GM12801 (cell line): ENCODE data around the gene SPAG6.

Experiments used
- TF ChIP-seq, protein P1 (sequence below): IDR thresholded peaks from one replicate; pipeline ENCODE4 v1.5.1; 2011; ENCODE audit warnings: control low read depth; ENCODE audit not compliant: insufficient read length; ENCODE audit errors: extremely low read depth

SPAG6 gene

DNA sequence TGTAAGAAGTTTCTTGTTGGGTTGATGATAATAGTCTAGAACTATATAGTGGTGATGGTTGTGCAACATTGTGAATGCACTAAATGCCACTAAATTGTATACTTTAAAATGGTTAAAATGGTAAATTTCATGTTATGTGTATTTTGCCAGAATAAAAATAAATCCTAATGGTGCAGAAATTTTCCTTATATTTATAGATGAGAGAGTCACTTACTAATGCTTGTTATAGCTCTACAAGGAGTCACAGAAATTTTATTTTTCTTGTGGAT lies 21.1 kb downstream of the SPAG6 start:
- TF ChIP-seq, protein P1, sequence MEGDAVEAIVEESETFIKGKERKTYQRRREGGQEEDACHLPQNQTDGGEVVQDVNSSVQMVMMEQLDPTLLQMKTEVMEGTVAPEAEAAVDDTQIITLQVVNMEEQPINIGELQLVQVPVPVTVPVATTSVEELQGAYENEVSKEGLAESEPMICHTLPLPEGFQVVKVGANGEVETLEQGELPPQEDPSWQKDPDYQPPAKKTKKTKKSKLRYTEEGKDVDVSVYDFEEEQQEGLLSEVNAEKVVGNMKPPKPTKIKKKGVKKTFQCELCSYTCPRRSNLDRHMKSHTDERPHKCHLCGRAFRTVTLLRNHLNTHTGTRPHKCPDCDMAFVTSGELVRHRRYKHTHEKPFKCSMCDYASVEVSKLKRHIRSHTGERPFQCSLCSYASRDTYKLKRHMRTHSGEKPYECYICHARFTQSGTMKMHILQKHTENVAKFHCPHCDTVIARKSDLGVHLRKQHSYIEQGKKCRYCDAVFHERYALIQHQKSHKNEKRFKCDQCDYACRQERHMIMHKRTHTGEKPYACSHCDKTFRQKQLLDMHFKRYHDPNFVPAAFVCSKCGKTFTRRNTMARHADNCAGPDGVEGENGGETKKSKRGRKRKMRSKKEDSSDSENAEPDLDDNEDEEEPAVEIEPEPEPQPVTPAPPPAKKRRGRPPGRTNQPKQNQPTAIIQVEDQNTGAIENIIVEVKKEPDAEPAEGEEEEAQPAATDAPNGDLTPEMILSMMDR = no peak

DNA sequence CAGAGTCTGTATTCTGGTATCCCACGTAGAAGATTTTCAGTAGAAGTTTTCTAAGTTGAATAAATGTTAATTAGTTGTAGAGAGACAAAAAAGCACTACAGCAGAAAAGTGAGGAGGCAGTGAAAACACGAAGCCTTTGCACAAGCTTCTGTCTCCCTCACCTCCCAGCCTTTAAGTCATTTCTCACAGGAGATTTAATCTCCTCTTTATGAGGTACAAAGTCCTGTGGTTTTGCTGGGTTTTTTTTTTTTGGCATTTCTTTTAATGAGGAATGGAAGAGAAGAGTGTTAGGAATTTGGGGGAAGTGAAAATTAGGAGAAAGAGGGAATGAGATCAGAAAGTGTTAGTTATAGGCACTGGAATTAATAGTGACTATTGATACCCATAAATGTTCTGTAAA lies 21.5 kb downstream of the SPAG6 start:
- TF ChIP-seq, protein P1 = no peak

DNA sequence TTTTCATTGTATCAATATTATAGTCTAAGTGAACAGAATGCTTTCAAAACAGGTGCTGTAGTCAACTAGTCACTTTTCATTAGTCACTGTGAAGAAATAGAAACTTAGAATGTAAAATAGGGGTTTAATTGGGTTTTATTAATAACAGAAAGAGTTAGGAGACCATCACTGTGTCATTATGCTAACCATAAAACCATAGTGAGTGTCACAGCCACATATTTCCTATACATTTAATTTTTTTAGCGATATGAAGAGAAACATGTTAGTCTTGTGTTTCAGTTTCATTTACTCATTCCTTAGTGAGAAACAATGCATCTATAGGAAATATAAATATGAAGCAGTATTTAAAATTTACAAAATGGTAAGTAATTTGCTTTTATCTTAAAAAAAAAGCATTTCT lies 22.2 kb downstream of the SPAG6 start:
- TF ChIP-seq, protein P1 = no peak

DNA sequence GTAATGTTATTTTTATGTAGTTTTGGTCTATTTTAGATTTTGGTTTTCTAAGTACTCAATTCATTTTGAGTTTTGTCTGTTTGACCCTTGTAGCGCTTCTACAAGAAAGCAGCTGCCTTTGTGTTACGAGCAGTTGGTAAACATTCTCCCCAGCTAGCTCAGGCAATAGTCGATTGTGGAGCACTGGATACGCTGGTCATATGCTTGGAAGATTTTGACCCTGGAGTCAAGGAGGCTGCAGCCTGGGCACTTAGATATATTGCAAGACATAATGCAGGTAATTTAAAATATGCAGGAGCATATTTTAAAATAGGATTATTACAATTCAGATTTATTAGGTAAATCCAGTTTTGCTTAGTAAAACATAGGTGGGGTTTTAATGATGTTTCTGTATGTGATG lies 23.1 kb downstream of the SPAG6 start:
- TF ChIP-seq, protein P1 = no peak

DNA sequence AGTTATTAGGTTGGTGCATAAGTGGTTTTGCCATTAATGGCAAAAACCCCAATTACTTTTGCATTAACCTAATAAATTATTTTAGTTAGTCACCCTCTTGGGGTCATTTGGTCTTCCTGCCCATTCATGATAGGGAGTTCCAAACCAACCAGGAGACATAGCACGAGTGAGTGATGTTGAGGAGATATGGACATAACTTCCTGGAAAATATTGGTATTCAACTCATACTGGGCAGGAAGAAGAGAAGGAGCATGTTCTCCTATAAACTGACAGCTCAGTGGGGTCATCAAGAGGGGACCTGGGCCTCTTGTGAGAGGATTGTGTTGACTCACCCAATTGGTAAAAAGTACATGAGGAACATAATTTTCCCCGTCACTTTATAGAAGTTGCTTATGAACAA lies 23.7 kb downstream of the SPAG6 start:
- TF ChIP-seq, protein P1 = no peak

DNA sequence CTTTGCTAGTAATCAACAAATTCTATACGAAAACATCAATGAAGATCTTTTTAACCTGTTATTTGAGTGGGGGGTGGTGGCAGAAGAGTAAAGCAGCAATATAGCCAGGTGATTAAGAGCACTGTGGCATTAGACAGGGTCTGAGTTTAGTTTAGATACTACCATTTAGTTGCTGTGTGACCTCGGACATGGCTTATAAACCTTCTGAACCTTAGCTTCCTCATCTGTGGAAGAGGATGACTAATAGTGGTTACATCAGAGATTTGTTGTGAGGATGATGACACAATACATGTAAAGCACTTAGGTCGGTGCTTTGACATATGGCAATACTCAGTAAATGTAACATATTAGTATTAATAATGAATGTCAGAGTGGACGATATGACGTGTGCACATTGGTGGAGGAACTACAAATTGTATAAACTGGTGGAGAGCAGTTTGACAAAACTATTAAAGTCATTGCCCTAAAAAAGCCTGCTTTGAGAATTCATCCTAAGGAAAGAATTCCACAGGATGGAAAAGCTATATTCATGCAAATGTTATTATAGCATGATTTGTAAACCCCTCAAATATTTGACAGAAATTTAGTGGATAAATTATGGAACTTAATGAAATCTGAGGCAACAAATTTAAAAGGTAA lies 24.3 kb downstream of the SPAG6 start:
- TF ChIP-seq, protein P1 = no peak

DNA sequence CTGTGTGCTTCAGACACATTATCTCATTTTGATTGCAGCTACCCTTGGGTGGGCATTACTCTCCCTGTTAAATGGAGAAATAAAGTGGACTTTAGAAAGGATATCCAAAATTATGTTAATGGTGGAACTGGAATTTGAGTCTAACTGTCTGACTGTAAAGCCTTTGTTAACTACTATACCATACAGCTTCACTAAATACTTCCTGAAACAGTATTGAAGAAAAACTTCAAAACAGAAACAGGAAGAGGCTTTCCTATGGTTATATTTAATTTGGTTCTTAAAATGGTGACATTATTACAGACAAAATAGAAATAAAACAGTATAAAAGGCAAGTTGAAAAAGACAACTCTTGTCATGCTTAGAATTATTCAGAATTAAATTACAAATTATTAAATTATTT lies 25.0 kb downstream of the SPAG6 start:
- TF ChIP-seq, protein P1 = no peak

DNA sequence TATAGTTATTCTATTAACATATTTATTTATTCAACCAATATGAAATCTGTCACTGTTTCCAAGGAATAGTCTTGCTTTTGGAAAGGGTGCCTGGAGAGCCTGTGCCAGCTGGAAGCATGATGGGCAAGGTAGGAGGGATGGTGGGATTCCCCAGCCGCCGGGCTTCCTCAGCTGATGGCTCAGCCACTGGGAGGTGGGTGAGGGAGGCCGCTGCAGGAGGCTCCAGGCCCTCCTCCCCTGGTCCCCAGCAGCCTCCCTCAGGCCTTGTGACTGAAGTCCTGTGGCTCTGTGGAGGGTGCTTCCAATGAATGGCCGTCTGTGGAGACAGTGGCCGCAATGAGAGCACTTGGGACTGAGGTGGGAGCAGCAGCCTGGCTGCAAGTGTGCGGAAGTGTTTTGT lies 27.0 kb downstream of the SPAG6 start:
- TF ChIP-seq, protein P1 = no peak
